ENCODE data around the gene PROC. TPM values are rescaled to one million over a fixed set of nuclear protein-coding genes. Genes with fewer than 3 reads are reported as not detected.

Gene PROC
- total and polyA plus RNA-seq, 2 of the 8 experiments (the other 6 are each of a cell fraction or from before 2014, with no cell fraction given), result 1.5 to 1.6 TPM

GRCh38 chr2:127422559-127423477, 4.6 kb downstream of the PROC start (continued):
- TF ChIP-seq ZNF274 (IDR thresholded peaks at IDR 0.05; ENCODE audit: borderline replicate concordance, extremely low read depth, low read length) (no peak), CTCF (IDR thresholded peaks at IDR 0.05; ENCODE audit: control extremely low read depth in 1 of 3, insufficient read depth in 1 of 3, low read depth in 1 of 3, low read length in 3 of 3) (no peak), TEAD4 (IDR thresholded peaks at IDR 0.05; ENCODE audit: low read depth, low read length) (no peak)
